Right lobe of liver (tissue), 6 donors: Measurements from ENCODE around the gene SERINC2. TPM values are rescaled to one million over a fixed set of nuclear protein-coding genes. Genes with fewer than 3 reads are reported as not detected.

ENCODE experiments used
- ATAC-seq, 4 donors: fragments of 200-7000 bp; cut with Tn5 transposase; one replicate each; pipeline ENCODE4 v1.9.1; 2020; ENCODE audit warnings: mild to moderate bottlenecking in 4 of 4, moderate library complexity in 4 of 4
- DNase-seq, 3 donors: peaks; one replicate each; pipeline ENCODE4 v3.0.0-alpha.2; 2020
- H3K27ac ChIP-seq, 3 donors: fragments of 200-600 bp; one replicate each; pipeline ENCODE4 v1.8.0; 2022
- H3K27me3 ChIP-seq, 2 donors: fragments of 200-600 bp; one replicate each; pipeline ENCODE4 v1.8.0; 2022
- H3K36me3 ChIP-seq, 4 donors: fragments of 200-600 bp; sonication (generic) in 1 of 4; one replicate each; pipeline versions ENCODE4 v1.5.1 to v1.8.0; 2017 to 2022; ENCODE audit warnings: control low read depth in 1 of 4
- H3K4me1 ChIP-seq, 4 donors: fragments of 200-600 bp; sonication (generic) in 1 of 4; one replicate each; pipeline versions ENCODE4 v1.5.1 to v1.8.0; 2017 to 2022; ENCODE audit warnings: control low read depth in 1 of 4
- H3K4me3 ChIP-seq, 3 donors: fragments of 200-600 bp; one replicate each; pipeline ENCODE4 v1.8.0; 2022
- H3K9me3 ChIP-seq, 4 donors: fragments of 200-600 bp; sonication (generic) in 1 of 4; one replicate each; pipeline versions ENCODE4 v1.5.1 to v1.8.0; 2017 to 2022; ENCODE audit warnings: control low read depth in 1 of 4
- POLR2A ChIP-seq: fragments of 450-650 bp; IDR thresholded peaks from one replicate; pipeline ENCODE4 v1.6.1; 2017; ENCODE audit warnings: antibody characterized with exemption, mild to moderate bottlenecking
- WGBS: methylation state at CpG from one replicate; pipeline ENCODE4 v1.1.6; 2018; ENCODE audit warnings: low coverage, low lambda C conversion rate; ENCODE audit not compliant: insufficient coverage; ENCODE audit errors: missing lambda C conversion rate; 5-methylcytosine and 5-hydroxymethylcytosine counted together
- intact Hi-C, 2 donors: fragments of 100-400 bp; cut with DNase I; formaldehyde crosslinking; loops; one replicate each; pipeline versions ENCODE4 v1.11.2 to v1.14.1; 2022
- total RNA-seq, 6 experiments: library from RNA; depleted of rRNA in 2 of 6; stranded (reverse); fragments of >200 nt in 2 of 6; fragmentation: NEBNext Ultra II Directional in 3 of 6; extraction: Animal tissue kit (Norgen Biotek cat#: 25700) in 3 of 6; gene quantifications; one replicate each; pipeline versions ENCODE4 v1.1.0 to v1.2.4, GENCODE V29; 2016 to 2023
- TF ChIP-seq, protein P1 (sequence below), 4 donors: fragments of 200-600 bp in 3 of 4; fragments of 450-650 bp in 1 of 4; IDR thresholded peaks; one replicate each; pipeline versions ENCODE4 v1.5.1 to v1.8.0; 2016 to 2022; ENCODE audit warnings: antibody characterized with exemption in 4 of 4, mild to moderate bottlenecking in 2 of 4
- donor health status: DM: no; HTN: yes; CAD: no.
- donor health status: DM: no; HTN: no; CAD: no.
- donor health status: DM: no; HTN: no; CAD: no.
- donor health status: DM: no; HTN: yes; CAD: no.
- donor health status: DM: no; HTN: yes; CAD: no.

SERINC2 gene
- total RNA-seq, 6 experiments from 2014 or later = 59.7 to 117 (median 86.9) TPM

DNA sequence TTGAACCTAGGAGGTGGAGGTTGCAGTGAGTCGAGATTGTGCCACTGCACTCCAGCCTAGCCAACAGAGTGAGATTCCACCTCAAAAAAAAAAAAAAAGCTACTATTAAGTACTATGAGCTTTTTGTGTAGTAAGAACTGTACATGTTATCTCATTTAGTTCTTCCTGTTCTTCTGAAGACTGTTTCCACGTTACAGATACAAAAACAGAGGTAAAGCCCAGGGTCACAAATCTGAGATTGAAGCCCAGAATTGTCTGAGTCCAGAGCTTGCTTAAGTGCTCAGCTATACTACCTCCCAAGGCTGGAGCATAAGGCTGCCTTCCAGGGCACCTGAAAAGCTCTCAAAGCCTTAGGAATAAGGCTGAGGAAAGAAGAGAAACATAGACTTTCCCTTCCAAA lies 43.0 kb upstream of the SERINC2 start:
- intact Hi-C loops = no loop called here
- ATAC-seq (no peak), DNase-seq (no peak)
- 64% methylated on average over 1 of the region's 2 CpGs for WGBS
- TF ChIP-seq, protein P1, sequence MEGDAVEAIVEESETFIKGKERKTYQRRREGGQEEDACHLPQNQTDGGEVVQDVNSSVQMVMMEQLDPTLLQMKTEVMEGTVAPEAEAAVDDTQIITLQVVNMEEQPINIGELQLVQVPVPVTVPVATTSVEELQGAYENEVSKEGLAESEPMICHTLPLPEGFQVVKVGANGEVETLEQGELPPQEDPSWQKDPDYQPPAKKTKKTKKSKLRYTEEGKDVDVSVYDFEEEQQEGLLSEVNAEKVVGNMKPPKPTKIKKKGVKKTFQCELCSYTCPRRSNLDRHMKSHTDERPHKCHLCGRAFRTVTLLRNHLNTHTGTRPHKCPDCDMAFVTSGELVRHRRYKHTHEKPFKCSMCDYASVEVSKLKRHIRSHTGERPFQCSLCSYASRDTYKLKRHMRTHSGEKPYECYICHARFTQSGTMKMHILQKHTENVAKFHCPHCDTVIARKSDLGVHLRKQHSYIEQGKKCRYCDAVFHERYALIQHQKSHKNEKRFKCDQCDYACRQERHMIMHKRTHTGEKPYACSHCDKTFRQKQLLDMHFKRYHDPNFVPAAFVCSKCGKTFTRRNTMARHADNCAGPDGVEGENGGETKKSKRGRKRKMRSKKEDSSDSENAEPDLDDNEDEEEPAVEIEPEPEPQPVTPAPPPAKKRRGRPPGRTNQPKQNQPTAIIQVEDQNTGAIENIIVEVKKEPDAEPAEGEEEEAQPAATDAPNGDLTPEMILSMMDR (IDR thresholded peaks at IDR 0.05) = no peak
- TF ChIP-seq POLR2A = no peak
- H3K27me3 ChIP-seq = no peaks in the 10 kb centered on the region
- H3K4me3 ChIP-seq = no peak overlapping the region
- peaks cover 0 to 44% (median 14%) of the 10 kb centered on the region in 4 donors for H3K4me1 ChIP-seq
- H3K9me3 ChIP-seq = no peaks in the 10 kb centered on the region
- H3K27ac ChIP-seq = no peak overlapping the region
- no peaks in the 10 kb centered on the region for H3K36me3 ChIP-seq

DNA sequence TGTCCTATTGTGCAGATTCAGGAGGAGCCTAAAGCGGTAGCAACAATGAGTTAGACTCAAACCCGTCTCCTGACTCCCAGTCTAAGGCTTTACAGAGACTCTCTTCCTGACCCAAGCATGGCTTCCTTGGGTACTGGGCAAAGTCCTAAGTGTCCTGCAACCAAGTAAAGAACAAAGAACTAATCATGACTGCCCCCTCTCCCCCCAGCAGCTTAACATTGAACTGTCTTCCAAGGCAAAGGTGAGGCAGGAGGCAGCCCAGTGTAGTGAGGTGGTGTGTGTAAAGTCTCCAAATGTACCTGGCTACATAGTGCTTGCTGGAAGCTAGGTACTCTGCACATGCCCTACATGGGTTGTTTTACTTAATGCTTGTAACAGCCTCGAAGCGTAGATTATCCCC lies 42.4 kb upstream of the SERINC2 start:
- no peak overlapping the region for H3K4me3 ChIP-seq
- no peaks in the 10 kb centered on the region for H3K36me3 ChIP-seq
- H3K4me1 ChIP-seq = peaks cover 0 to 44% (median 14%) of the 10 kb centered on the region in 4 donors
- WGBS = 83% methylated on average over 2 of the region's 4 CpGs
- intact Hi-C loops = no loop called here
- H3K27me3 ChIP-seq = no peaks in the 10 kb centered on the region
- H3K9me3 ChIP-seq = no peaks in the 10 kb centered on the region
- H3K27ac ChIP-seq = no peak overlapping the region
- ATAC-seq (no peak), DNase-seq (no peak)
- TF ChIP-seq, protein P1 (IDR thresholded peaks at IDR 0.05) = no peak
- no peak for TF ChIP-seq POLR2A

DNA sequence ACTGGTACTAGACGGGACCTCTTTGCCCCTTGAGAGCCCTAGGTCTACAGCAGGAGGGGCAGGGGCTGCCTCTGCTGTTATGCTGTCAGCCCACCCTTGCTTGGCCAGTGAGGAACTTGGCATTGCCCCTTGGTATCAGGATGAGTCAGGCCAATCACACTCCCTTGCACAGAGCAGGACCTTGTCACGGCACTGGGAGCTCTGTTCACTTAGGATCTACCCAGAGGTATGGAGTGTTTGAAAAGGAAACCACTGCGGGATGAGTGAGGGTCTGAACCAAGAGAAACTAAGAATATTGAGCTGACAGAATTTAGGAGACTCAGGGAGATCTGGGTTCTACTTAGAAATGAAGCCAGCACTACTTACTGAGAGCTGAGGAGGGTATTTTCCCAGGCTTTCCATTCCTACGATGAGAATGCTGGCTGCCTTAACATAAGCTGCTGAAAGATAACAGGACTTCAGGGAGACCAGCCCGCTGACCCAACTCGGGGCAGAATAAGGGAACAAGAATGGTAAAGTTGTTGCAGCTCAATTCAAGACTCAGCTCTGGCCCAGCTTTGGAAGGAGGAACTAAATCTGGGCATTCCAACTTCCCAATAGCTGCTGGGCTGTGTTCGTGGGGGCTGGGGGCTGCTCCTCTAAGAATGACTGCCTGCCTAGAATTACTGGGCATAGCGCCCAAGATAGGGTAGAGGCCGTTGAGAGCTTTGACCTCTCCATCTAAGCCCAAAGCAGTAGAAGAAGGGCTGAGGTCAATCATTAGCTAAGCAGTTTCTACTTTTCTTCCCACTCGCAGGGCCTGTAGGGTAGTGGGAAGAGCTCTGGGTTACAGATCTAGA lies 41.7 kb upstream of the SERINC2 start:
- TF ChIP-seq, protein P1 (IDR thresholded peaks at IDR 0.05) = no peak
- no peak for TF ChIP-seq POLR2A
- Histone ChIP-seq H3K36me3 (no peaks in the 10 kb centered on the region), H3K27me3 (no peaks in the 10 kb centered on the region), H3K4me1 (peaks cover 0 to 44% (median 14%) of the 10 kb centered on the region in 4 donors), H3K4me3 (no peak overlapping the region), H3K9me3 (no peaks in the 10 kb centered on the region), H3K27ac (peak overlapping the region in 1 of 3 donors; percentile 4)
- ATAC-seq (peak; percentile 13 to 59 (median 36)), DNase-seq (no peak)
- intact Hi-C loops = no loop called here
- WGBS = 48% methylated on average over 7 of the region's 10 CpGs

DNA sequence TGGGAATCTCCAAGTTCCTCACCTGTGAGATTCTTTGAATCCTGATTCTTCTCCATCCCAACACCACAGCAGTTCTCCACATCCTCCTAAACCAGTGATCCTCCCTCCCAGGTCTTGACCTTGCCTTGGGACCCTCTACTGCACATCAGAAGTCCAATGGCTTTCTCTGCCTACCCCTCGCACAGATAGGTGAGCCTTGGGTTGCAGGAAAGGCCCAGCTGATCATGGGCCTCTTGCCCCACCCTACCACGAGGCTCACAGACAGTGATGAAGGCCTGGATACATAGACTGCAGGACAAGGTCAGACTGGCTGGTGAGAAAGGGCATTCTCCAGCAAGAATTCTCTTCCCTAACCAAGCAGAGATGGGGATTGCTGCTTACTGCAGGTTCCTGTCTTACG lies 41.0 kb upstream of the SERINC2 start:
- intact Hi-C loops = no loop called here
- Histone ChIP-seq H3K4me3 (peak overlapping the region in 1 of 3 donors; percentile 46), H3K27me3 (no peaks in the 10 kb centered on the region), H3K27ac (peak overlapping the region in 1 of 3 donors; percentile 4), H3K4me1 (peaks cover 0 to 44% (median 14%) of the 10 kb centered on the region in 4 donors), H3K36me3 (no peaks in the 10 kb centered on the region), H3K9me3 (no peaks in the 10 kb centered on the region)
- WGBS = 76% methylated on average over 3 of the region's 3 CpGs
- ATAC-seq (no peak), DNase-seq (no peak)
- no peak for TF ChIP-seq POLR2A
- TF ChIP-seq, protein P1 (IDR thresholded peaks at IDR 0.05) = no peak
